Activated CD4-positive, alpha-beta T cell treated with anti-CD3 and anti-CD28 coated beads, Interleukin-2, amount 10 ng/mL, durations not matched to agents 7 days and 5 days (primary cell): ENCODE results near the gene TTC39A. TPM values are rescaled to one million over a fixed set of nuclear protein-coding genes. Genes with fewer than 3 reads are reported as not detected.
"Not testable (repeated sequence)": the region's sequence is repeated elsewhere in the genome, so short reads cannot be mapped to it uniquely, and the experiment has no call there.

Experiments
- CTCF ChIA-PET: fragments of 350-600 bp; sonication (Branson Sonifier 250); formaldehyde crosslinking; loops from one replicate; lab custom pipeline; 2021; ENCODE audit warnings: antibody characterized with exemption; lab: Charles Lee
- POLR2A ChIA-PET: fragments of 350-600 bp; sonication (Branson Sonifier 250); formaldehyde crosslinking; loops from one replicate; lab custom pipeline; 2021; ENCODE audit warnings: antibody characterized with exemption; lab: Charles Lee
- DNase-seq: peaks from one replicate; pipeline ENCODE4 v3.0.0-alpha.2; 2020
- H3K27ac Mint-ChIP-seq: one replicate; pipeline ENCODE4 v1.8.0; 2021; ENCODE audit warnings: mild to moderate bottlenecking, moderate library complexity, mixed read lengths
- H3K27me3 Mint-ChIP-seq: one replicate; pipeline ENCODE4 v1.8.0; 2021; ENCODE audit warnings: mixed read lengths
- H3K36me3 Mint-ChIP-seq: one replicate; pipeline ENCODE4 v1.8.0; 2021; ENCODE audit warnings: low read depth, mixed read lengths
- H3K4me1 Mint-ChIP-seq: one replicate; pipeline ENCODE4 v1.8.0; 2021; ENCODE audit warnings: mixed read lengths
- H3K4me3 Mint-ChIP-seq: one replicate; pipeline ENCODE4 v1.8.0; 2021; ENCODE audit warnings: mild to moderate bottlenecking, moderate library complexity, mixed read lengths
- H3K9me3 Mint-ChIP-seq: one replicate; pipeline ENCODE4 v1.8.0; 2021; ENCODE audit warnings: mixed read lengths
- total RNA-seq, 2 experiments: library from RNA; stranded (reverse); gene quantifications; one replicate each; pipeline ENCODE4 v1.2.3, GENCODE V29; 2021

TTC39A gene
- total RNA-seq, 2 experiments from 2014 or later, result not detected

DNA sequence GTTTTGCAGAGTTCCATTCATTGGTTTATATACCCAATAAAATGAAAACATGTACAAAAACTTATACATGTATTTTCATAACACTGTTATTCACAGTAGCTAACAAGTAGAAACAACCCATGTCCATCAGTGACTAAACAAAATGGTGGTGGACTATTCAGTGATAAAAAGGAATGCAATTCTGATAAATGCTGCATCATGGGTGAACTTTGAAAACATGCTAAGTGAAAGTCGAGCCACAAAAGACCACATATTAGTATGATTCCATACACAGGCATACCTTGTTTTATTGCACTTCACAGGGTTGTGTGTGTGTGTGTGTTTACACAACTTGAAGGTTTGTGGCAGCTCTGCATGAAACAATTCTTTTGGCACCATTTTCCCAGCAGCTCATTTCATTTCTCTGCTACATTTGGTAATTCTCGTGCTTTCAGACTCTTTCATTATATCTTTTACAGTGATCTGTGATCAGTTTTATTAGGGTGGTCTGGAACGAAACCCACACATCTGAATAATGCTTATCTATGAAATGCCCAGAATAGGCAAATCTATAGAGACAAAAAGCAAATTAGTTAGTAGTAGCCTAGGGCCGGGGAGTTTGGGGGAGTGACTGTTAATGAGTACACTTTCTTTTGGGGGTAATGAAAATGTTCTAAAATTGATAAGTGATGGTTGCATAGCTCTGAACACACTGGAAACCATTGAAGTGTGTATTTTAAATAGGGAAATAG lies 67.0 kb downstream of the TTC39A start:
- Mint-ChIP-seq H3K27me3 (no peaks in the 10 kb centered on the region), H3K4me3 (no peak overlapping the region), H3K36me3 (peaks cover 4% of the 10 kb centered on the region), H3K4me1 (peaks cover 44% of the 10 kb centered on the region), H3K9me3 (no peaks in the 10 kb centered on the region), H3K27ac (no peak overlapping the region)
- no peak for DNase-seq
- CTCF ChIA-PET, result interaction anchor here (0.6 to 1.0 kb wide), 2 partner anchors 17 to 534 kb away, joined by 3 to 5 read pairs; no protein-coding TSS in a partner anchor
- POLR2A ChIA-PET, result no interaction called here

DNA sequence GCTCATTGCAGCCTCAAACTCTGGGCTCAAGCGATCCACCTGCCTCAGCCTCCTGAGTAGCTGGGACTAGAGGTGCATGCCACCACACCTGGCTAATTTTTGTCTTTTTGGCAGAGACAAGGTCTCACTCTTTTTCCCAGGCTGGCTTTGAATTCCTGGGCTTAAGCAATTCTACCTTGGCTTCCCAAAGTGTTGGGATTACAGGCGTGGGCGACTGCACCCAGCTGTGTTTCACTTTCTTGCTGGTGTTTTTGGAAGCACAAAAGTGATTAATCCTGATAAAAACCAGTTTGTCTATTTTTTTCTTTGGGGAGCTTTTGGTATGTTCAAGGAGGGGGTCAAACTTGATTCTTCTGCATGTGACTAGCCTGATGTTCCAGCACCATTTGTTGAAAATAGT lies 75.0 kb downstream of the TTC39A start:
- no peak overlapping the region for H3K4me3 Mint-ChIP-seq
- no peaks in the 10 kb centered on the region for H3K9me3 Mint-ChIP-seq
- no peaks in the 10 kb centered on the region for H3K27me3 Mint-ChIP-seq
- H3K27ac Mint-ChIP-seq, result no peak overlapping the region
- peaks cover 13% of the 10 kb centered on the region for H3K4me1 Mint-ChIP-seq
- DNase-seq, result no peak
- ChIA-PET POLR2A (no interaction called here), CTCF (interaction anchor here (0.8 to 1.1 kb wide), 2 partner anchors 12 to 20 kb away, joined by 3 to 4 read pairs; no protein-coding TSS in a partner anchor)
- peaks cover 1% of the 10 kb centered on the region for H3K36me3 Mint-ChIP-seq

- POLR2A ChIA-PET, result no interaction called here
- no peak overlapping the region for H3K4me3 Mint-ChIP-seq
- no peak overlapping the region for H3K27ac Mint-ChIP-seq
- H3K9me3 Mint-ChIP-seq, result no peaks in the 10 kb centered on the region
- no peaks in the 10 kb centered on the region for H3K27me3 Mint-ChIP-seq
- CTCF ChIA-PET, result interaction anchor here (1.2 kb wide), 1 partner anchor 12 kb away, joined by 3 read pairs; no protein-coding TSS in a partner anchor
- no peak for DNase-seq
- peaks cover 11% of the 10 kb centered on the region for H3K4me1 Mint-ChIP-seq
- peaks cover 1% of the 10 kb centered on the region for H3K36me3 Mint-ChIP-seq
Measured at GRCh38 chr1:51253691-51254090, 76.7 kb downstream of the TTC39A start.

GRCh38 chr1:51252366-51252765 lies 78.0 kb downstream of the TTC39A start:
- no peaks in the 10 kb centered on the region for H3K9me3 Mint-ChIP-seq
- CTCF ChIA-PET, result interaction anchor here (0.7 to 1.5 kb wide), 2 partner anchors 9 to 96 kb away, joined by 3 to 5 read pairs; no protein-coding TSS in a partner anchor

DNA sequence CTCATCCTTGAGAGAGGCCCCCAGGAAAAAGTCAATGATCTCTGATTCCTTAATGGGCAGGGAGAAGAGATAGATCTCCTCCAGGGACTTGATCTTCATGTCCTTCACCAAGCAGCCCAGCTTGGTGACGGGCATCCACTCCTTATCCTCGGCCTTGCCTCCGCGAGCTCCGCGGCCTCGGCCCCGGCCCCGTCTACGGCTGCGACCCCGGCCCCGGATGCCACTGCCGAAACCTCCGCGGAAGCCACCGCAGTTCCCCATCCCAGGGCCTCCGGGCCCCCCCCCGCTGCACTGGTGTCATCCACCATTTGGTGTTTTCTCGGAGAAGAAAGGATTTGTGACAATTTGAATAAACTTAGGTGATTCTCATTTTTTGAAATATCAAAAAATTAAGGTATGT lies 79.2 kb downstream of the TTC39A start:
- H3K27ac Mint-ChIP-seq, H3K36me3 Mint-ChIP-seq, H3K9me3 Mint-ChIP-seq, CTCF ChIA-PET, DNase-seq, H3K4me3 Mint-ChIP-seq, POLR2A ChIA-PET, H3K27me3 Mint-ChIP-seq: not testable (repeated sequence)
- H3K4me1 Mint-ChIP-seq, result peaks cover 21% of the 10 kb centered on the region

More at GRCh38 chr1:51252366-51252765, 78.0 kb downstream of the TTC39A start:
- Mint-ChIP-seq H3K27ac (no peak overlapping the region), H3K27me3 (no peaks in the 10 kb centered on the region), H3K4me3 (no peak overlapping the region), H3K36me3 (peaks cover 1% of the 10 kb centered on the region), H3K4me1 (peaks cover 10% of the 10 kb centered on the region)
- no peak for DNase-seq
- POLR2A ChIA-PET, result no interaction called here

DNA sequence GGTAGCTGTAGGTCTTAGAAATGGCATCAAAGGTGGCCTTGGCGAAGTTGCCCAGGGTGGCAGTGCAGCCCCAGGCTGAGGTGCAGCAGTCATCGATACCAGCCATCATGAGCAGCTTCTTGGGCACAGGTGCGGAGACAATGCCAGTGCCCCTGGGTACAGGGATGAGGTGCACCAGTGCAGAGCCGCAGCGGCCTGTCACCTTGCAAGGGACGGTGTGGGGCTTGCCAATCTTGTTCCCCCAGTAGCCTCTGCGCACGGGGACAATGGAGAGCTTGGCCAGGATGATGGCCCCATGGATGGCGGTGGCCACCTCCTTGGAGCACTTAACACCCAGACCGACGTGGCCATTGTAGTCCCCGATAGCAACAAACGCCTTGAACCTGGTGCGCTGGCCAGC lies 79.6 kb downstream of the TTC39A start:
- H3K27ac Mint-ChIP-seq, DNase-seq, H3K27me3 Mint-ChIP-seq, H3K4me3 Mint-ChIP-seq, H3K36me3 Mint-ChIP-seq, CTCF ChIA-PET, H3K9me3 Mint-ChIP-seq, POLR2A ChIA-PET: not testable (repeated sequence)
- peaks cover 26% of the 10 kb centered on the region for H3K4me1 Mint-ChIP-seq

GRCh38 chr1:51249445-51249844 lies 80.9 kb downstream of the TTC39A start:
- peaks cover 1% of the 10 kb centered on the region for H3K36me3 Mint-ChIP-seq
- DNase-seq, result no peak
- H3K27me3 Mint-ChIP-seq, result no peaks in the 10 kb centered on the region
- POLR2A ChIA-PET, result no interaction called here
- no peaks in the 10 kb centered on the region for H3K9me3 Mint-ChIP-seq
- CTCF ChIA-PET, result no interaction called here
- H3K27ac Mint-ChIP-seq, result no peak overlapping the region
- H3K4me3 Mint-ChIP-seq, result no peak overlapping the region
- peaks cover 28% of the 10 kb centered on the region for H3K4me1 Mint-ChIP-seq

DNA sequence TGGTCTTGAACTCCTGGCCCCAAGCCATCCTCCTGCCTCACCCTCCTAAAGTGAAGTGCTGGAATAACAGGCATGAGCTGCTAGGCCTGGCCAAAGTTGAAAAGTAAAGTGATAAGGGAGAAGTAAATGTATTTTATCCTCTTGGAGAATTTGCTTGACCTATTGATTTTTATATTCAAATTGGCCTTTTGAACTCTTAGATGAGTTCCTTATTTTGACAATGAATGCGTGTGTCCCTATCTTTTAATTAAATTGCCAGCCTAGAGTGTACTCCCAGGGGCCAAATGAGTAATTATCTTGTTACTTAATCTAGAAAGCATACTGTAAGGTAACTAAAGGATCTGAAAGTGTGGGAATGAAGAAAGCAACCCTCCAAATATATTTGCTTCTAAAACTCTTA lies 82.9 kb downstream of the TTC39A start:
- Mint-ChIP-seq H3K4me1 (peaks cover 27% of the 10 kb centered on the region), H3K27me3 (no peaks in the 10 kb centered on the region), H3K9me3 (no peaks in the 10 kb centered on the region), H3K4me3 (no peak overlapping the region), H3K27ac (no peak overlapping the region), H3K36me3 (peaks cover 1% of the 10 kb centered on the region)
- DNase-seq, result no peak
- POLR2A ChIA-PET, result no interaction called here
- CTCF ChIA-PET, result interaction anchor here (0.5 to 0.7 kb wide), 2 partner anchors 10 to 39 kb away, joined by 3 read pairs; no protein-coding TSS in a partner anchor

GRCh38 chr1:51247022-51247421 lies 83.3 kb downstream of the TTC39A start:
- Mint-ChIP-seq H3K27me3 (no peaks in the 10 kb centered on the region), H3K36me3 (peaks cover under 1% of the 10 kb centered on the region), H3K4me1 (peaks cover 27% of the 10 kb centered on the region), H3K4me3 (no peak overlapping the region), H3K27ac (no peak overlapping the region), H3K9me3 (no peaks in the 10 kb centered on the region)
- ChIA-PET POLR2A (no interaction called here), CTCF (interaction anchor here (0.5 to 1.4 kb wide), 3 partner anchors 20 to 710 kb away, joined by 3 to 6 read pairs (median 3); no protein-coding TSS in a partner anchor)
- DNase-seq, result no peak

DNA sequence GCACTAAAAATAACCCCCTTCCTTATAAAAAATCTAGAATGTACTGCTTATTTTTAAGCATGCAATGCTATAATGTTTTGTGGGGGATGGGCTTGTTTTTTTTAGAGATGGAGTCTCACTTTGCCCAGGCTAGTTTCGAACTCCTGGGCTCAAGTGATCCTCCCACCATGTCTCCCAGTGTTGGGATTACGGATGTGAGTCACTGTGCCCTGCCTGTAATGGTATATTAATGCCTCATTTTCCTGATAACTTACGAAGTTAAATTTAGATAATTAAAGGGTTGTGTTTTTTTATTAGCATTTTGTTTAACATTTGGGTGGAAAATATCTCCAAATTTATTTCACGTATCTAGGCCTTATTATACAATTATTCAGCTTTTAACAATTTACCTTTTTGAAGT lies 87.8 kb downstream of the TTC39A start:
- ChIA-PET CTCF (no interaction called here), POLR2A (no interaction called here)
- Mint-ChIP-seq H3K27ac (no peak overlapping the region), H3K36me3 (peaks cover 1% of the 10 kb centered on the region), H3K4me3 (no peak overlapping the region), H3K4me1 (peaks cover 52% of the 10 kb centered on the region), H3K9me3 (no peaks in the 10 kb centered on the region), H3K27me3 (no peaks in the 10 kb centered on the region)
- no peak for DNase-seq

GRCh38 chr1:51241119-51241518 lies 89.2 kb downstream of the TTC39A start:
- H3K9me3 Mint-ChIP-seq, result no peaks in the 10 kb centered on the region
- peaks cover 1% of the 10 kb centered on the region for H3K36me3 Mint-ChIP-seq
- ChIA-PET CTCF (no interaction called here), POLR2A (no interaction called here)
- peaks cover 39% of the 10 kb centered on the region for H3K4me1 Mint-ChIP-seq
- H3K27ac Mint-ChIP-seq, result no peak overlapping the region
- no peak for DNase-seq
- H3K4me3 Mint-ChIP-seq, result no peak overlapping the region
- no peaks in the 10 kb centered on the region for H3K27me3 Mint-ChIP-seq

DNA sequence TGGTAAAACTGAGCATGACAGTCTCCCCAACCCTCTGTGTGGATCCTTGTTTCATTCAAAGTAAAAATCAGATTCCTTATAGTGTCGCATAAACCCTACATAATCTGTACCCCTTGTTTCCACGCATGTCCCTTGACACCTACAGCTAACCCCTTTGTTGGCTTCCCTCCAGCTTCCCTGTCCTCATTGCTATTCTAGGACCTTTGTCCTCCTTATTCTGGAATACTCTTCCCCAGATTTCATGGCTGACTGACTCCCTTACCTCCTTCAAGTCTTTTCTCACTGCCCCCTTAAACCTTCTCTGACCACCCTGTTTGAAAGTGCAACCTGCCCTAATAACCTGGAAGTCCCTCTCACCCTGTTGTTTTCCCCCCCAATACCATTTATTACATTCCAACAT lies 90.3 kb downstream of the TTC39A start:
- Mint-ChIP-seq H3K27me3 (no peaks in the 10 kb centered on the region), H3K9me3 (no peaks in the 10 kb centered on the region), H3K4me1 (peaks cover 42% of the 10 kb centered on the region), H3K27ac (no peak overlapping the region), H3K36me3 (peaks cover 1% of the 10 kb centered on the region), H3K4me3 (no peak overlapping the region)
- POLR2A ChIA-PET, result no interaction called here
- DNase-seq, result no peak
- CTCF ChIA-PET, result no interaction called here

- Mint-ChIP-seq H3K4me1 (peaks cover 45% of the 10 kb centered on the region), H3K4me3 (no peak overlapping the region), H3K27ac (no peak overlapping the region), H3K9me3 (no peaks in the 10 kb centered on the region), H3K36me3 (peaks cover 1% of the 10 kb centered on the region), H3K27me3 (no peaks in the 10 kb centered on the region)
- ChIA-PET POLR2A (interaction anchor here (0.6 kb wide), 1 partner anchor 29 kb away, joined by 4 read pairs; no protein-coding TSS in a partner anchor), CTCF (interaction anchor here (0.6 to 1.7 kb wide), 3 partner anchors 12 to 1688 kb away, joined by 3 to 5 read pairs (median 3); no protein-coding TSS in a partner anchor)
- DNase-seq, result no peak
Measured at GRCh38 chr1:51238034-51238403, 92.3 kb downstream of the TTC39A start.
